Osteoblast (primary cell): ENCODE measurements around the gene SLC23A3. TPM values are rescaled to one million over a fixed set of nuclear protein-coding genes. Genes with fewer than 3 reads are reported as not detected.
"Not testable (repeated sequence)": the region's sequence is repeated elsewhere in the genome, so short reads cannot be mapped to it uniquely, and the experiment has no call there.

Source experiments
- DNase-seq: peaks from one replicate; pipeline ENCODE4 v3.0.0; 2011; ENCODE audit warnings: low spot score, mixed read lengths; ENCODE audit not compliant: insufficient read length; ENCODE audit errors: missing footprints
- H2AFZ ChIP-seq: 2 replicates; pipeline ENCODE4 v1.6.0; 2011; ENCODE audit warnings: mild to moderate bottlenecking, low read length
- H3K27ac ChIP-seq: 2 replicates; pipeline ENCODE4 v1.5.1; 2011; ENCODE audit warnings: mild to moderate bottlenecking, low read depth, low read length, moderate library complexity
- H3K27me3 ChIP-seq: 2 replicates; pipeline ENCODE4 v1.6.0; 2012; ENCODE audit warnings: mild to moderate bottlenecking, control low read depth, inconsistent platforms, low read length, moderate library complexity; ENCODE audit not compliant: insufficient read depth
- H3K36me3 ChIP-seq: 2 replicates; pipeline ENCODE4 v1.5.1; 2011; ENCODE audit warnings: mild to moderate bottlenecking, low read length, control low read depth, moderate library complexity; ENCODE audit not compliant: insufficient read depth
- H3K4me1 ChIP-seq: 2 replicates; pipeline ENCODE4 v1.5.1; 2011; ENCODE audit warnings: mild to moderate bottlenecking, low read length, control low read depth, moderate library complexity; ENCODE audit not compliant: insufficient read depth
- H3K4me2 ChIP-seq: 2 replicates; pipeline ENCODE4 v1.6.0; 2011; ENCODE audit warnings: mild to moderate bottlenecking, low read length; ENCODE audit not compliant: insufficient read depth
- H3K4me3 ChIP-seq: fragments of 200-600 bp; sonication (generic); 3 replicates; pipeline ENCODE4 v1.5.1; 2012; ENCODE audit warnings: mild to moderate bottlenecking, low read length, inconsistent platforms; ENCODE audit not compliant: insufficient read depth
- H3K79me2 ChIP-seq: 2 replicates; pipeline ENCODE4 v1.6.0; 2012; ENCODE audit warnings: mild to moderate bottlenecking, low read length, control low read depth, inconsistent platforms; ENCODE audit not compliant: insufficient read depth
- H3K9me3 ChIP-seq: 2 replicates; pipeline ENCODE4 v1.5.1; 2011; ENCODE audit warnings: low read depth, low read length, control low read depth
- H4K20me1 ChIP-seq: 2 replicates; pipeline ENCODE4 v1.6.0; 2012; ENCODE audit warnings: mild to moderate bottlenecking, low read length, control low read depth; ENCODE audit not compliant: insufficient read depth
- total RNA-seq: library from RNA; depleted of rRNA; stranded (reverse); fragments of >200 nt; gene quantifications from 2 replicates; pipeline ENCODE4 v1.2.3, GENCODE V29; 2012
- TF ChIP-seq, protein P1 (sequence below): IDR thresholded peaks from 2 replicates; pipeline ENCODE4 v1.5.1; 2011; ENCODE audit warnings: mild to moderate bottlenecking, low read depth, low read length, moderate library complexity; ENCODE audit errors: extremely low read depth

The SLC23A3 gene
- total RNA-seq, 1 donor: 1.4 TPM

DNA sequence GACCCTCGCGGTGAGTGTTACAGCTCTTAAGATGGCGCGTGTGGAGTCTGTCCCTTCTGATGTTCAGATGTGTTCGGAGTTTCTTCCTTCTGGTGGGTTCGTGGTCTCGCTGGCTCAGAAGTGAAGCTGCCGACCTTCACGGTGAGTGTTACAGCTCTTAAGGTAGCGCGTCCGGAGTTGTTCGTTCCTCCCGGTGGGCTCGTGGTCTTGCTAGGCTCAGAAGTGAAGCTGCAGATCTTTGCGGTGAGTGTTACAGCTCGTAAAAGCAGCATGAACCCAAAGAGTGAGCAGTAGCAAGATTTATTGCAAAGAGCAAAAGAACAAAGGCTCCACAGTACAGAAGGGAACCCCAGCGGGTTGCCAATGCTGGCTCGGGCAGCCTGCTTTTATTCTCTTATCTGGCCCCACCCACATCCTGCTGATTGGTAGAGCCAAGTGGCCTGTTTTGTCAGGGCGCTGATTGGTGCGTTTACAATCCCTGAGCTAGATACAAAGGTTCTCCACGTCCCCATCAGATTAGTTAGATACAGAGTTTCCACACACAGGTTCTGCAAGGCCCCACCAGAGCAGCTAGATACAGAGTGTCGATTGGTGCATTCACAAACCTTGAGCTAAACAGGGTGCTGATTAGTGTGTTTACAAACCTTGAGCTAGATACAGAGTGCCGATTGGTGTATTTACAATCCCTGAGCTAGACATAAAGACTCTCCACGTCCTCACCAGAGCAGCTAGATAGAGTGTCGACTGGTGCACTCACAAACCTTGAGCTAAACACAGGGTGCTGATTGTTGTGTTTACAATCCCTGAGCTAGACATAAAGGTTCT, 30.9 kb upstream of the SLC23A3 start:
- H3K9me3 ChIP-seq, DNase-seq, H3K4me3 ChIP-seq, H3K4me2 ChIP-seq, H3K79me2 ChIP-seq, H3K27ac ChIP-seq, H2AFZ ChIP-seq, H4K20me1 ChIP-seq, H3K36me3 ChIP-seq, H3K4me1 ChIP-seq, H3K27me3 ChIP-seq: not testable (repeated sequence)

DNA sequence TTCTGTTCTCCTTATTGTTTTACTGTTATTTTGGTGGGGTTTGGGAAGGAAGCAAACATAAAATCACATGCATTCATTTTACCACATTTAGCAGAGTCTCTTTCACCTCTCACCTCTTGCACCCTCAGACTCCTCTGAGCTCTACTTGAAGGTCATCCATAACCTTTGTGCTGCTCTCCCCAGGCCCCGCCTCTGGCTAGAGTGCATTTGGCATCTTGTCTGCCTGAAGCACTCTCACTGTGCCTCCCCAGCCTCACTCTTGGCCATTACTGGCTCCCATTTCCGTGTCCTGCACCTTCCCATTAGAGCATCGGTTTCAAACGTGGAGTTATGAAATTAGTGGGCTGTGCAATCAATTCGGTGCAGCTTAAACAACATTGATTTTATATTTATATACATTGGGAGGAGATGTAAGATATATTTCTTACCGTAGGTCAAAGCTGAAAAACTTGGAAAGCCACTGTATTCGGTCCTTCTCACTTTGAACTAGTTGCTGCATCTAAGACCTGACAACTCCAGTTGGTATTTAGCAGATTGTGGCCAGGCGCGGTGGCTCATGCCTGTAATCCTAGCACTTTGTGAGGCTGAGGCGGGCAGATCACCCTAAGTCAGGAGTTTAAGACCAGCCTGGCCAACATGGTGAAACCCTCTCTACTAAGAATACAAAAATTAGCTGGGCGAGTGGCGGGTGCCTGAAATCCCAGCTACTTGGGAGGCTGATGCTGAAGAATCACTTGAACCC, 29.8 kb upstream of the SLC23A3 start:
- Histone ChIP-seq H3K27me3 (peaks cover 5% of the 10 kb centered on the region), H3K27ac (no peak overlapping the region), H4K20me1 (no peaks in the 10 kb centered on the region), H3K9me3 (no peaks in the 10 kb centered on the region), H3K36me3 (no peaks in the 10 kb centered on the region), H2AFZ (no peak overlapping the region), H3K4me1 (no peaks in the 10 kb centered on the region), H3K79me2 (no peaks in the 10 kb centered on the region), H3K4me2 (no peak overlapping the region), H3K4me3 (no peak overlapping the region)
- peak; percentile 64 for DNase-seq
- TF ChIP-seq, protein P1, sequence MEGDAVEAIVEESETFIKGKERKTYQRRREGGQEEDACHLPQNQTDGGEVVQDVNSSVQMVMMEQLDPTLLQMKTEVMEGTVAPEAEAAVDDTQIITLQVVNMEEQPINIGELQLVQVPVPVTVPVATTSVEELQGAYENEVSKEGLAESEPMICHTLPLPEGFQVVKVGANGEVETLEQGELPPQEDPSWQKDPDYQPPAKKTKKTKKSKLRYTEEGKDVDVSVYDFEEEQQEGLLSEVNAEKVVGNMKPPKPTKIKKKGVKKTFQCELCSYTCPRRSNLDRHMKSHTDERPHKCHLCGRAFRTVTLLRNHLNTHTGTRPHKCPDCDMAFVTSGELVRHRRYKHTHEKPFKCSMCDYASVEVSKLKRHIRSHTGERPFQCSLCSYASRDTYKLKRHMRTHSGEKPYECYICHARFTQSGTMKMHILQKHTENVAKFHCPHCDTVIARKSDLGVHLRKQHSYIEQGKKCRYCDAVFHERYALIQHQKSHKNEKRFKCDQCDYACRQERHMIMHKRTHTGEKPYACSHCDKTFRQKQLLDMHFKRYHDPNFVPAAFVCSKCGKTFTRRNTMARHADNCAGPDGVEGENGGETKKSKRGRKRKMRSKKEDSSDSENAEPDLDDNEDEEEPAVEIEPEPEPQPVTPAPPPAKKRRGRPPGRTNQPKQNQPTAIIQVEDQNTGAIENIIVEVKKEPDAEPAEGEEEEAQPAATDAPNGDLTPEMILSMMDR: no peak

DNA sequence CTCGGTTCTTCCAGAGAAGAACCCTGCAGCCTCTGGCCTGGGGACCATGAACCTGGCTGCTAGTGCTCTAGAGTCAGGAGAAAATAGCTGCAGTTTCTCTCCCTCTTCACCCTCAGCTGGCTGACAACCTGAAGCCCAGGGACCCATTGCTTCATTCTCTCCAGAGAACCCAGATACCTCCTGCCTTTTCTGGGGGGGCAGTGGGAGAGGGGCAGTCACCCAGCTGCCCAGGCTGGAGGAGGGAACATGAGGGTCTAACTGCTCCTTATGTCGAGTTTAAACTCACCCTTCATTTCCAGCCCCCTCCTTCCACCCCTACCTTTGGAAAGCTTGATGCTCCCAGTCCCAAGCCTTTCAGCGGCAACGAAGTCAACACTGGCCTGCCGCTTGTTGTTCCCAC, 29.1 kb upstream of the SLC23A3 start:
- H3K79me2 ChIP-seq: no peaks in the 10 kb centered on the region
- H3K9me3 ChIP-seq: no peaks in the 10 kb centered on the region
- TF ChIP-seq, protein P1: no peak
- no peaks in the 10 kb centered on the region for H4K20me1 ChIP-seq
- H3K4me1 ChIP-seq: no peaks in the 10 kb centered on the region
- H3K4me3 ChIP-seq: no peak overlapping the region
- H3K36me3 ChIP-seq: no peaks in the 10 kb centered on the region
- H3K4me2 ChIP-seq: no peak overlapping the region
- DNase-seq: no peak
- H3K27me3 ChIP-seq: peaks cover 5% of the 10 kb centered on the region
- no peak overlapping the region for H2AFZ ChIP-seq
- H3K27ac ChIP-seq: no peak overlapping the region

DNA sequence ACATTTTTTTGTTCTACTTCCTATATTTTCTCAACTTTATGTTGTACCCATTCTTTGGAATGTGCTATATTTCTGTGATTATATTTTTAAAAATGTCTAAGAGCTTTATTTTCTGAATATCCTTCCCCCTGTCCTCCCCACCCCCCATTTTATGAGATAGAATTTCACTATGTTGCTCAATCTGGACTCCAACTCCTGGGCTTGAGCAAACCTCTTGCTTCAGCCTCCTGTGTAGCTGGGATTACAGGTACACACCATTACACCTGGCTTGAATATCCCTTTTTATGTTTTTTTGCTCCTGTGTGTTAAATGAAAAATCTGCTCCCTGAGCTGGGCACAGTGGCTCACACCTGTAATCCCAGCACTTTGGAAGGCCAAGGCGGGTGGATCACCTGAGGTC, 27.6 kb upstream of the SLC23A3 start:
- Histone ChIP-seq H3K27me3 (peaks cover 5% of the 10 kb centered on the region), H3K79me2 (no peaks in the 10 kb centered on the region), H3K9me3 (no peaks in the 10 kb centered on the region), H3K4me3 (no peak overlapping the region), H4K20me1 (no peaks in the 10 kb centered on the region), H2AFZ (no peak overlapping the region), H3K36me3 (no peaks in the 10 kb centered on the region), H3K4me2 (no peak overlapping the region), H3K27ac (no peak overlapping the region), H3K4me1 (no peaks in the 10 kb centered on the region)
- TF ChIP-seq, protein P1: no peak
- DNase-seq: no peak
